ENCODE data around the gene DYNC2LI1. TPM values are rescaled to one million over a fixed set of nuclear protein-coding genes. Genes with fewer than 3 reads are reported as not detected.
"Not testable (repeated sequence)": the region's sequence is repeated elsewhere in the genome, so short reads cannot be mapped to it uniquely, and the experiment has no call there.

DYNC2LI1 gene
- total RNA-seq: 1 to 10 TPM; 4.0 to 5.1 TPM

- Mint-ChIP-seq H3K9me3 (no peaks in the 10 kb centered on the region), H3K36me3 (ENCODE audit: low read depth) (no peaks in the 10 kb centered on the region), H3K4me3 (peak within 1 kb of the TSS; percentile 92), H3K27ac (peak within 1 kb of the TSS; percentile 73), H3K27me3 (no peaks in the 10 kb centered on the region), H3K4me1 (peaks cover 16% of the 10 kb centered on the region)
- ChIA-PET CTCF (interaction anchor here (1.3 kb wide), 2 partner anchors 9 to 13 kb away, joined by 5 to 6 read pairs; no protein-coding TSS in a partner anchor), POLR2A (no interaction called here)
- peak; percentile 83 for DNase-seq
Observed at GRCh38 chr2:43773876-43774613, at the start of gene DYNC2LI1. Gene DYNC2LI1, plus strand, starts transcription at chr2:43774039. Its CDS starts 100 bp downstream, at chr2:43774139.

GRCh38 chr2:43724728-43725526, 48.9 kb upstream of the DYNC2LI1 start:
- Mint-ChIP-seq H3K27ac (no peak overlapping the region), H3K4me1 (no peaks in the 10 kb centered on the region), H3K9me3 (no peaks in the 10 kb centered on the region), H3K27me3 (peaks cover 16% of the 10 kb centered on the region), H3K36me3 (ENCODE audit: low read depth) (no peaks in the 10 kb centered on the region), H3K4me3 (no peak overlapping the region)
- DNase-seq: no peak
- POLR2A ChIA-PET: no interaction called here
- CTCF ChIA-PET: interaction anchor here (0.8 kb wide), 1 partner anchor 10 kb away, joined by 3 read pairs; no protein-coding TSS in a partner anchor

- H3K4me3 Mint-ChIP-seq: no peak overlapping the region
- H3K27ac Mint-ChIP-seq: no peak overlapping the region
- ChIA-PET CTCF (interaction anchor here (0.8 kb wide), 1 partner anchor 11 kb away, joined by 3 read pairs; no protein-coding TSS in a partner anchor), POLR2A (no interaction called here)
- H3K4me1 Mint-ChIP-seq: no peaks in the 10 kb centered on the region
- H3K27me3 Mint-ChIP-seq: peaks cover 16% of the 10 kb centered on the region
- DNase-seq: no peak
- no peaks in the 10 kb centered on the region for H3K36me3 Mint-ChIP-seq (ENCODE audit: low read depth)
- no peaks in the 10 kb centered on the region for H3K9me3 Mint-ChIP-seq
Observed at GRCh38 chr2:43725711-43726246, 48.1 kb upstream of the DYNC2LI1 start.

GRCh38 chr2:43726961-43727633, 46.7 kb upstream of the DYNC2LI1 start:
- H3K4me3 Mint-ChIP-seq; DNase-seq; POLR2A ChIA-PET; H3K9me3 Mint-ChIP-seq; H3K4me1 Mint-ChIP-seq; H3K36me3 Mint-ChIP-seq (ENCODE audit: low read depth); H3K27ac Mint-ChIP-seq; CTCF ChIA-PET: not testable (repeated sequence)
- peaks cover 16% of the 10 kb centered on the region for H3K27me3 Mint-ChIP-seq

- CTCF ChIA-PET: no interaction called here
- no peaks in the 10 kb centered on the region for H3K36me3 Mint-ChIP-seq (ENCODE audit: low read depth)
- POLR2A ChIA-PET: no interaction called here
- H3K4me3 Mint-ChIP-seq: no peak overlapping the region
- DNase-seq: no peak
- no peaks in the 10 kb centered on the region for H3K4me1 Mint-ChIP-seq
- H3K9me3 Mint-ChIP-seq: no peaks in the 10 kb centered on the region
- no peak overlapping the region for H3K27ac Mint-ChIP-seq
- peaks cover 20% of the 10 kb centered on the region for H3K27me3 Mint-ChIP-seq
Observed at GRCh38 chr2:43727634-43728014, 46.2 kb upstream of the DYNC2LI1 start.

GRCh38 chr2:43729491-43730174, 44.2 kb upstream of the DYNC2LI1 start:
- no peak overlapping the region for H3K27ac Mint-ChIP-seq
- ChIA-PET POLR2A (no interaction called here), CTCF (no interaction called here)
- H3K9me3 Mint-ChIP-seq: no peaks in the 10 kb centered on the region
- no peaks in the 10 kb centered on the region for H3K36me3 Mint-ChIP-seq (ENCODE audit: low read depth)
- no peak overlapping the region for H3K4me3 Mint-ChIP-seq
- H3K27me3 Mint-ChIP-seq: peaks cover 16% of the 10 kb centered on the region
- H3K4me1 Mint-ChIP-seq: no peaks in the 10 kb centered on the region
- no peak for DNase-seq

- ChIA-PET CTCF (no interaction called here), POLR2A (no interaction called here)
- H3K36me3 Mint-ChIP-seq (ENCODE audit: low read depth): no peaks in the 10 kb centered on the region
- H3K27ac Mint-ChIP-seq: no peak overlapping the region
- peaks cover 9% of the 10 kb centered on the region for H3K27me3 Mint-ChIP-seq
- H3K4me1 Mint-ChIP-seq: no peaks in the 10 kb centered on the region
- no peak for DNase-seq
- H3K9me3 Mint-ChIP-seq: no peaks in the 10 kb centered on the region
- no peak overlapping the region for H3K4me3 Mint-ChIP-seq
Observed at GRCh38 chr2:43731211-43731610, 42.6 kb upstream of the DYNC2LI1 start.

GRCh38 chr2:43736637-43737036, 37.2 kb upstream of the DYNC2LI1 start:
- Mint-ChIP-seq H3K9me3 (no peaks in the 10 kb centered on the region), H3K4me3 (no peak overlapping the region), H3K36me3 (ENCODE audit: low read depth) (no peaks in the 10 kb centered on the region), H3K27me3 (peaks cover 25% of the 10 kb centered on the region), H3K27ac (no peak overlapping the region), H3K4me1 (no peaks in the 10 kb centered on the region)
- ChIA-PET POLR2A (no interaction called here), CTCF (no interaction called here)
- no peak for DNase-seq

GRCh38 chr2:43737097-43737854, 36.6 kb upstream of the DYNC2LI1 start:
- H3K9me3 Mint-ChIP-seq: no peaks in the 10 kb centered on the region
- no peak overlapping the region for H3K4me3 Mint-ChIP-seq
- POLR2A ChIA-PET: no interaction called here
- H3K27me3 Mint-ChIP-seq: peaks cover 24% of the 10 kb centered on the region
- H3K36me3 Mint-ChIP-seq (ENCODE audit: low read depth): no peaks in the 10 kb centered on the region
- CTCF ChIA-PET: no interaction called here
- no peaks in the 10 kb centered on the region for H3K4me1 Mint-ChIP-seq
- no peak overlapping the region for H3K27ac Mint-ChIP-seq
- no peak for DNase-seq

GRCh38 chr2:43737855-43738254, 36.0 kb upstream of the DYNC2LI1 start:
- Mint-ChIP-seq H3K4me1 (no peaks in the 10 kb centered on the region), H3K27ac (no peak overlapping the region), H3K9me3 (no peaks in the 10 kb centered on the region), H3K27me3 (peaks cover 20% of the 10 kb centered on the region), H3K4me3 (no peak overlapping the region), H3K36me3 (ENCODE audit: low read depth) (no peaks in the 10 kb centered on the region)
- ChIA-PET CTCF (no interaction called here), POLR2A (no interaction called here)
- DNase-seq: no peak

GRCh38 chr2:43738257-43738656, 35.6 kb upstream of the DYNC2LI1 start:
- CTCF ChIA-PET: no interaction called here
- no peak overlapping the region for H3K27ac Mint-ChIP-seq
- no peak for DNase-seq
- POLR2A ChIA-PET: no interaction called here
- no peak overlapping the region for H3K4me3 Mint-ChIP-seq
- H3K4me1 Mint-ChIP-seq: no peaks in the 10 kb centered on the region
- no peaks in the 10 kb centered on the region for H3K36me3 Mint-ChIP-seq (ENCODE audit: low read depth)
- peaks cover 20% of the 10 kb centered on the region for H3K27me3 Mint-ChIP-seq
- H3K9me3 Mint-ChIP-seq: no peaks in the 10 kb centered on the region

GRCh38 chr2:43743706-43744105, 30.1 kb upstream of the DYNC2LI1 start:
- Mint-ChIP-seq H3K27me3 (peaks cover 10% of the 10 kb centered on the region), H3K36me3 (ENCODE audit: low read depth) (no peaks in the 10 kb centered on the region), H3K27ac (no peak overlapping the region), H3K4me1 (no peaks in the 10 kb centered on the region), H3K4me3 (no peak overlapping the region), H3K9me3 (no peaks in the 10 kb centered on the region)
- DNase-seq: no peak
- CTCF ChIA-PET: no interaction called here
- POLR2A ChIA-PET: no interaction called here

All from activated CD4-positive, alpha-beta T cell treated with anti-CD3 and anti-CD28 coated beads, Interleukin-2, amount 10 ng/mL, durations not matched to agents 7 days and 5 days (primary cell).